ENCODE data around the gene AMBRA1. TPM values are rescaled to one million over a fixed set of nuclear protein-coding genes. Genes with fewer than 3 reads are reported as not detected.

AMBRA1 gene
- polyA plus RNA-seq, 1 of the 3 experiments (the other 2 are of a cell fraction) = 10.4 TPM

- peak overlapping the region; percentile 84 for H3K9ac ChIP-seq
- H3K36me3 ChIP-seq (replicated peaks in 1 of 2; ENCODE audit: control insufficient read depth in 1 of 2, insufficient read depth in 2 of 2, low read length in 1 of 2) = peaks cover 0 to 10% of the 10 kb centered on the region in 2 experiments
- no peaks in the 10 kb centered on the region; the same call in 1 of the 2 replicates for H3K79me2 ChIP-seq (ENCODE audit: insufficient read depth)
- no peaks in the 10 kb centered on the region for H3K9me2 ChIP-seq
- H3K4me1 ChIP-seq (ENCODE audit: control insufficient read depth in 1 of 2, insufficient read depth in 2 of 2, low read depth in 1 of 2, low read length in 1 of 2) = peaks cover 10 to 23% of the 10 kb centered on the region in 2 experiments; a peak in 2 of 4 replicates
- H3K27me3 ChIP-seq (ENCODE audit: insufficient read depth) = no peaks in the 10 kb centered on the region
- H2AFZ ChIP-seq (ENCODE audit: low read depth) = peak overlapping the region; percentile 56; the same call in 1 of the 2 replicates
- H3F3A ChIP-seq (replicated peaks; ENCODE audit: insufficient read depth) = peaks cover 3% of the 10 kb centered on the region
- no peak for TF ChIP-seq ZBTB33 (IDR thresholded peaks at IDR 0.05; ENCODE audit: borderline replicate concordance, low read depth)
- TF ChIP-seq REST (IDR thresholded peaks at IDR 0.05; ENCODE audit: low read depth, low read length) = no peak
- 0 out of 2 replicates have a peak, but pooled peaks have one; percentile 16 for TF ChIP-seq TAF1 (IDR thresholded peaks at IDR 0.05; ENCODE audit: borderline replicate concordance, low read depth, low read length)
- no peak for TF ChIP-seq GABPA (IDR thresholded peaks at IDR 0.05; ENCODE audit: low read depth)
- TF ChIP-seq USF1 (IDR thresholded peaks at IDR 0.05; ENCODE audit: borderline replicate concordance, low read depth) = no peak
- TF ChIP-seq NRF1 (IDR thresholded peaks at IDR 0.05; ENCODE audit: low read depth, low read length) = no peak
- TF ChIP-seq MXI1 (IDR thresholded peaks at IDR 0.05; ENCODE audit: low read depth, low read length) = peak; percentile 33
- TF ChIP-seq SMC3 (IDR thresholded peaks at IDR 0.05; ENCODE audit: low read depth, low read length) = no peak
- peak; percentile 74 for TF ChIP-seq MAX (IDR thresholded peaks at IDR 0.05; ENCODE audit: low read depth)
- TF ChIP-seq GATA2 (CRISPR knock-in tag; IDR thresholded peaks at IDR 0.05) = no peak
- no peak for TF ChIP-seq JUND (IDR thresholded peaks at IDR 0.05)
- no peak for TF ChIP-seq SIN3A (IDR thresholded peaks at IDR 0.05; ENCODE audit: borderline replicate concordance, low read depth, low read length)
- TF ChIP-seq NFIC (IDR thresholded peaks at IDR 0.05; ENCODE audit: borderline replicate concordance) = no peak
- TF ChIP-seq MEF2A (IDR thresholded peaks at IDR 0.05; ENCODE audit: borderline replicate concordance, low read depth) = no peak
- 7% methylated on average over 14 of the region's 66 CpGs for WGBS (ENCODE audit: low lambda C conversion rate)
- CTCF ChIA-PET = interaction anchor here (0.8 to 5.3 kb wide), 16 partner anchors 8 to 236 kb away, joined by 3 to 37 read pairs (median 6); partner anchors contain the start of genes ATG13, CHRM4 and DGKZ
- H3K4me3 ChIP-seq (ENCODE audit: low read depth in 2 of 2, low read length in 1 of 2) = peak overlapping the region; percentile 71 to 88
- peak; percentile 82 for DNase-seq
- H3K4me2 ChIP-seq = peak overlapping the region; percentile 90
- POLR2A ChIA-PET = interaction anchor here (1.4 kb wide), 1 partner anchor 10 kb away, joined by 7 read pairs; the partner anchor contains the start of gene CHRM4
- no peaks in the 10 kb centered on the region for H4K20me1 ChIP-seq (ENCODE audit: insufficient read depth)
- no peaks in the 10 kb centered on the region for H3K9me3 ChIP-seq
- H3K27ac ChIP-seq (ENCODE audit: low read depth in 2 of 2, low read length in 1 of 2) = peak overlapping the region; percentile 15 to 88; a peak in 3 of 4 replicates
Observed at GRCh38 chr11:46381819-46382645, 211.8 kb downstream of the AMBRA1 start.
